Urinary bladder (tissue), 4 donors: ENCODE data around the gene LPP. TPM values are rescaled to one million over a fixed set of nuclear protein-coding genes. Genes with fewer than 3 reads are reported as not detected.

Experiments
- DNase-seq: peaks from one replicate; pipeline ENCODE4 v3.0.0-alpha.2; 2015; ENCODE audit errors: extremely low spot score
- H3K27ac ChIP-seq: one replicate; pipeline ENCODE4 v1.5.1; 2013; ENCODE audit warnings: low read depth, mild to moderate bottlenecking, moderate library complexity
- H3K36me3 ChIP-seq: one replicate; pipeline ENCODE4 v1.6.1; 2013; ENCODE audit warnings: mild to moderate bottlenecking, moderate library complexity; ENCODE audit not compliant: insufficient read depth
- H3K4me1 ChIP-seq: one replicate; pipeline ENCODE4 v1.6.1; 2013; ENCODE audit warnings: mild to moderate bottlenecking, moderate library complexity; ENCODE audit not compliant: insufficient read depth
- H3K4me3 ChIP-seq: one replicate; pipeline ENCODE4 v1.5.1; 2013; ENCODE audit warnings: low read depth, low read length
- WGBS: extraction: QIAGEN DNeasy Blood & Tissue Kit; methylation state at CpG from one replicate; pipeline ENCODE4 v1.1.7; 2013; 5-methylcytosine and 5-hydroxymethylcytosine counted together
- polyA plus RNA-seq: library from polyadenylated mRNA; stranded (reverse); fragments of 200-250 nt; gene quantifications from one replicate; pipeline ENCODE4 v1.2.3, GENCODE V29; 2013
- total RNA-seq: library from RNA; depleted of rRNA; stranded (reverse); fragments of >200 nt; gene quantifications from one replicate; pipeline ENCODE4 v1.2.3, GENCODE V29; 2014
- donor health status: healthy with polysubstance abuse.
- donor health status: healthy.

LPP gene
- total and polyA plus RNA-seq, 2 donors: 133 to 705 TPM

GRCh38 chr3:188283347-188283746, 129.4 kb downstream of the LPP start:
- H3K4me3 ChIP-seq: no peak overlapping the region
- DNase-seq: no peak
- 58% methylated on average over 4 of the region's 4 CpGs for WGBS
- H3K4me1 ChIP-seq: no peaks in the 10 kb centered on the region
- no peaks in the 10 kb centered on the region for H3K36me3 ChIP-seq
- no peak overlapping the region for H3K27ac ChIP-seq

GRCh38 chr3:188284455-188285212, 130.7 kb downstream of the LPP start:
- no peak for DNase-seq
- H3K4me3 ChIP-seq: no peak overlapping the region
- no peaks in the 10 kb centered on the region for H3K36me3 ChIP-seq
- no peak overlapping the region for H3K27ac ChIP-seq
- H3K4me1 ChIP-seq: no peaks in the 10 kb centered on the region
- WGBS: 74% methylated on average over 9 of the region's 9 CpGs

DNA sequence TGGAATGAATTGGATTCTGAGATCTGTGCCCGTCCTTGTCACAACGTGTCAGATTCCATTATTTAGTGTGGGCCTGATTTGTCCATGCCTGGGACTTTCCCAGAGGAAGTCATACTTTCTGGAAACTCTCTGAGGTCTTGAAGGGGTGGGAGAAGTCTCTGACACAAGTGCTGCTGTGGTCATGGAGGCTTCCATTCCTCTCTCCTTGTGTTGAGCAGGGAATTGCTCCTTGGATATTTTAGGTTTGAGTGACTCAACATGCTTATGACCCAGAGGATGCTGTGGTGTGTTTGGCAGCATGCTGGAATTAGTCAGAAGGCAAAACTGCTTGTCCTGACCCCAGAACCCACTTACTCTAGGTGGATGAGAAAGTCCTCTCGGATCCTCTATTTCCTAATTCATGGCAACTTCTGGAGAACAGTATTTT, 132.1 kb downstream of the LPP start:
- WGBS: 38% methylated on average over 3 of the region's 3 CpGs
- DNase-seq: no peak
- Histone ChIP-seq H3K4me1 (no peaks in the 10 kb centered on the region), H3K36me3 (no peaks in the 10 kb centered on the region), H3K4me3 (no peak overlapping the region), H3K27ac (peak overlapping the region; percentile 39)

DNA sequence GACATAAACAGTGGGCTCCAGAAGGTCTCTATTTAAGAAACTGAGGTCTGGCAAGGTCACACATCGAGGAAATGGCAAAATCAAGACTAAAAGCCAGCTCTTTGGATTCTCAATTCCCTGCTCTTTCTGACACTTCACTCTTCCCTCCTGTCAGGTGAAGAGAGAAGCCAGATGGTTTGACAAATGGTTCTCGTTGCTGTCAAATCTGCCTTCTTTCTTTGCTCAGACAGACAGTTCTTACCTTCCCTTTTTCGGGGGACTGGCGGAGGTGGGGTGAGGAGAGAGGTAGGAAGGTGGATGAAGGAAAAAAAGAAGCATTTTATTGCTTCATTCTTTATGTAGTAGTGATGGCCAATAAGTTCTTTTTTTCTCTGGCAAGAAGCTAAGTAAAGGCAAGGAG, 133.4 kb downstream of the LPP start:
- DNase-seq: no peak

GRCh38 chr3:188287762-188288505, 134.0 kb downstream of the LPP start:
- DNase-seq: no peak
- no peak overlapping the region for H3K4me3 ChIP-seq
- no peaks in the 10 kb centered on the region for H3K4me1 ChIP-seq
- 49% methylated on average over 6 of the region's 6 CpGs for WGBS
- H3K27ac ChIP-seq: no peak overlapping the region
- H3K36me3 ChIP-seq: no peaks in the 10 kb centered on the region

More for the DNA sequence above, 133.4 kb downstream of the LPP start:
- H3K27ac ChIP-seq: no peak overlapping the region
- no peak overlapping the region for H3K4me3 ChIP-seq
- H3K36me3 ChIP-seq: no peaks in the 10 kb centered on the region
- H3K4me1 ChIP-seq: no peaks in the 10 kb centered on the region
- WGBS: 73% methylated on average over 4 of the region's 4 CpGs

- WGBS: 74% methylated on average over 1 of the region's 1 CpG
- Histone ChIP-seq H3K36me3 (no peaks in the 10 kb centered on the region), H3K4me1 (peaks cover 4% of the 10 kb centered on the region), H3K4me3 (no peak overlapping the region), H3K27ac (no peak overlapping the region)
- DNase-seq: no peak
Observed at GRCh38 chr3:188292251-188292650, 138.3 kb downstream of the LPP start.

DNA sequence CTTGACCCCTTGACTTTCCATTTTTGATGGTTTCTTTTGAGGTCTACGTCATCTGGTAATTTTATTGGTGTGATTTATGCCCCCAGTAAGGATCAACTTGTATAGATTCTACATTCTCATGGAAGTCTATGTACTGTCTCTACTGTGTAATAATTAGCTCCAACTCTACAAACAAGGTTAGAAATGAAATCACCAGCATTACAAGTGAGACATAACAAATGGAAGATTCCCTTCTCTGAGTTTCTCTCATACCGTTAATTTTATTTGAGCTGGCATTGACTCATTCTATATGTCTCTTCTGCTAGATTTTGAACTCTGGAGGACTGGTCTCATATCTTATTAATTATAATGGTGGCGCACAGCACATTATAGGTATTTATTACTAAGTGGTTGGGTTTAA, 138.9 kb downstream of the LPP start:
- H3K27ac ChIP-seq: peak overlapping the region; percentile 5
- DNase-seq: no peak
- H3K4me1 ChIP-seq: peaks cover 4% of the 10 kb centered on the region
- H3K36me3 ChIP-seq: no peaks in the 10 kb centered on the region
- WGBS: 69% methylated on average over 3 of the region's 3 CpGs
- H3K4me3 ChIP-seq: no peak overlapping the region

- Histone ChIP-seq H3K36me3 (no peaks in the 10 kb centered on the region), H3K4me3 (no peak overlapping the region), H3K27ac (no peak overlapping the region), H3K4me1 (peaks cover 5% of the 10 kb centered on the region)
- 73% methylated on average over 3 of the region's 3 CpGs for WGBS
- DNase-seq: no peak
Observed at GRCh38 chr3:188294113-188294512, 140.2 kb downstream of the LPP start.

GRCh38 chr3:188294823-188295487, 141.0 kb downstream of the LPP start:
- no peak overlapping the region for H3K27ac ChIP-seq
- 30% methylated on average over 11 of the region's 11 CpGs for WGBS
- H3K4me1 ChIP-seq: peaks cover 5% of the 10 kb centered on the region
- H3K4me3 ChIP-seq: no peak overlapping the region
- no peaks in the 10 kb centered on the region for H3K36me3 ChIP-seq
- DNase-seq: peak; percentile 35

- no peaks in the 10 kb centered on the region for H3K36me3 ChIP-seq
- 88% methylated on average over 3 of the region's 3 CpGs for WGBS
- DNase-seq: no peak
- no peak overlapping the region for H3K4me3 ChIP-seq
- H3K4me1 ChIP-seq: peaks cover 5% of the 10 kb centered on the region
- H3K27ac ChIP-seq: no peak overlapping the region
Observed at GRCh38 chr3:188295876-188296275, 141.9 kb downstream of the LPP start.

DNA sequence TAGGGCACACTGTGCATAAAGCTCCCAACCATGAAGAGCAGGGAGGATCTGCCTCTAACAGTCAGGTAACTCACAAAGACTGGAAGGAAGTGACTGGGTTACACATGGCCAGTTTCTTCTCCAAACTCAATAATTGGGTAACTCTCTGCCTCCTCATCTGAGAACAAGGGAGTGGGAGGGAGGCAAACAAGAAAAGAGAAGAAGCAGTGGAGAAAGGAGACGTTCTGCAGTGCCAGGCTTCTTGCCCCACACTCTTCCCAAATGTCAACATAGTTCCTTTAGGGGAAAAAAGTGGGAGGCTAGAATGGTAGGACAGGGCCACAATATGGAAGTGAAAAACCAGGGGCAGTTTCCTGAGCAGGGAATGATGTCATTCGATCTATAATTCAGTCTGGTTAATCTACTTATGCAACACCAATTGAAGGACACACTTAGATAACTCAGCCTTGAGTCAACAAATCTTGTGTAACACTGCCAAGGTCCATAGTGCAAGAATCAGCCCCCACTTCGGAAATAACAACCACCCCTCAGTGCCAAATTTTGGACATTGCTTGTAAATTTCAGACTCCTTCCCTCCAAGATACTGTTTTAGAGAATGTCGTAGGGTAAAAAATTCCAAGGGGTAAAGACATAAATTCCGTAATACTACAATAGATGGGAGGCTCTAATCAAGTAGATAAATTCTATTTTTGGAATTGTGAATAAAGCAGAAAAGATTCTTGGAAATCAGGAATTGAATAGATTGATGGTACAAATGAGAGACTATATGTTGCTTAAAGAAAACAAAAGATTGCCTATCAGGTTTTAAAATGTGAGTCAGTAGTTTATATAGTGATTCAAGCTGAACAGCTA, 143.0 kb downstream of the LPP start:
- Histone ChIP-seq H3K4me3 (no peak overlapping the region), H3K27ac (no peak overlapping the region), H3K4me1 (peaks cover 5% of the 10 kb centered on the region), H3K36me3 (no peaks in the 10 kb centered on the region)
- DNase-seq: no peak
- 39% methylated on average over 5 of the region's 5 CpGs for WGBS

GRCh38 chr3:188298585-188298984, 144.6 kb downstream of the LPP start:
- no peaks in the 10 kb centered on the region for H3K36me3 ChIP-seq
- H3K4me1 ChIP-seq: peaks cover 5% of the 10 kb centered on the region
- WGBS: 55% methylated on average over 3 of the region's 3 CpGs
- H3K27ac ChIP-seq: no peak overlapping the region
- H3K4me3 ChIP-seq: no peak overlapping the region
- no peak for DNase-seq

GRCh38 chr3:188299068-188299467, 145.1 kb downstream of the LPP start:
- H3K27ac ChIP-seq: no peak overlapping the region
- H3K4me3 ChIP-seq: no peak overlapping the region
- no peaks in the 10 kb centered on the region for H3K36me3 ChIP-seq
- WGBS: 67% methylated on average over 11 of the region's 11 CpGs
- H3K4me1 ChIP-seq: peaks cover 5% of the 10 kb centered on the region
- no peak for DNase-seq
